ENCODE data around the gene CCNF.

CCNF gene

DNA sequence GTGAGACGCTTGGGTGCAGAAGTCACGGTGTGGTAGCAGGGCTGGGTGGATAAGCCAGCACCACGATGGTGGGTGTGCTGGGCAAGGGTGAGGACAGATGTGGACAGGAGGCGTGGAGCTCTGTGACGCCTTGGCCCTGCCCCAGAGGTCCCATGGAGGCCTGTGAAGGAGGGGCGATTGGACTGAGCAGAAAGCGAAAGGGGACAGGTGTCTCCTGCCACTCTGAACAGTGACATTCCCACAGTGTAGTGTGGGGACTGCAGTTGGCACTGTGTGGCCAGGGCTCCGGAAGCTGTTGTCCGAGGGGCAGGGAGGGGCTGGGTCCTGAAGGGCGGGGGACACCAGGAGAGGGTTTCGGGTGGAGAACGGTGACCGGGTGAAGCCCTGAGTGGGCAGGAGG lies 53.0 kb downstream of the CCNF start:
- no peak for DNase-seq (ENCODE audit: extremely low spot score)
- TF ChIP-seq FOXK2 (IDR thresholded peaks at IDR 0.05) = no peak
- no peak for TF ChIP-seq ZNF384 (IDR thresholded peaks at IDR 0.05)
- TF ChIP-seq SUZ12 (IDR thresholded peaks at IDR 0.05) = no peak
- TF ChIP-seq HDGF (IDR thresholded peaks at IDR 0.05; ENCODE audit: borderline replicate concordance) = no peak
- TF ChIP-seq NFRKB (IDR thresholded peaks at IDR 0.05) = no peak
- no peak for TF ChIP-seq LEF1 (IDR thresholded peaks at IDR 0.05; ENCODE audit: borderline replicate concordance)
- TF ChIP-seq SP1 (IDR thresholded peaks at IDR 0.05) = no peak
- no peak for TF ChIP-seq TARDBP (IDR thresholded peaks at IDR 0.05)
- no peak for TF ChIP-seq CTBP1 (IDR thresholded peaks at IDR 0.05; ENCODE audit: borderline replicate concordance)
- TF ChIP-seq FOXA1 (IDR thresholded peaks at IDR 0.05) = no peak
- no peak for TF ChIP-seq ARNT (IDR thresholded peaks at IDR 0.05)
- TF ChIP-seq ELF4 (IDR thresholded peaks at IDR 0.05) = no peak
- no peak for TF ChIP-seq BHLHE40 (IDR thresholded peaks at IDR 0.05; ENCODE audit: borderline replicate concordance)
- CTCF ChIA-PET = interaction anchor here (1.5 kb wide), 1 partner anchor 19 kb away, joined by 3 read pairs; no protein-coding TSS in a partner anchor
- POLR2A ChIA-PET = interaction anchor here (1.5 kb wide), 1 partner anchor 14 kb away, joined by 5 read pairs; no protein-coding TSS in a partner anchor

DNA sequence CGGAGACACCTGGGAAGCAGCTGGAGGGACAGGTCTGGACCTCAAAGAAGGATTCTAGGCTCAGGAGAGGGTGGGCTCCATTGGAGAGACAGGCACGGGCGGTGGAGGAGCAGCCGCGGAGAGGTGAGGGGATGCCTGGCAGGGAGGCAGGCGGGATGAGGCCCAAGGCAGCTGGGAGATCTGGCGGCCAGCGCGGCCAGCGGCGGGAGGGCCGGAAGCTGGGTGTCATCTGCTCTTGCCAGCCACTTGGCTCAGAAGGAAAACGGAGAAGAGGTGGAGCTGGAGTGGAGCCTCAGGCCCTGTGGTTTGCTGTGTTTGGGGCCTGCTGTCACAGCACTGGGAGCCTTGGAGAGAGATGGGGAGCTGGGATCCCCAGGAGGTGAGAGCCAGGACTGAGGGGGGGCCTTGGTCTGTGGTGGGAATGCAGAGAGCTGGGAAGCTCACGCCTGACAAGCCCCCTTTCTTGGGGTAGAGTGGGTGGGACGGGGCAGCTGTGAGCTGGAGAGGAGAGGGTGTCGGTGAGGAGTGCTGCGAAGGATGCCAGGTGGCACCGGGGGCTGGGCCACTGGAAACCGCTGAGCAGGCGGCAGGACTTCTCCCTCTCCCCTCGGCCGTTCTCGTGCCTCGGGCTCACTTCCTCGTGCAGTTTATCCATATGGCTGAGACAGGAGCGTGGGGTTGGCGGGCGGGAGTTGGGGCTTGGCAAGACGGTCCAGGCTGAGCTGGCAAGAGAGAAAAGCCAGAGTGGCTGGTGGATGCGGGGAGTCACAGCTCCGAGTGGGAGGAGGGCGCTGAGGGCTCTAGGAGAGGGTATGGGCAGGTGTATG lies 53.7 kb downstream of the CCNF start:
- no peak for TF ChIP-seq L3MBTL2 (conservative IDR thresholded peaks at IDR 0.05)
- no peak for TF ChIP-seq NFRKB (IDR thresholded peaks at IDR 0.05)
- TF ChIP-seq FOXA1 (IDR thresholded peaks at IDR 0.05) = no peak
- TF ChIP-seq, protein P1, sequence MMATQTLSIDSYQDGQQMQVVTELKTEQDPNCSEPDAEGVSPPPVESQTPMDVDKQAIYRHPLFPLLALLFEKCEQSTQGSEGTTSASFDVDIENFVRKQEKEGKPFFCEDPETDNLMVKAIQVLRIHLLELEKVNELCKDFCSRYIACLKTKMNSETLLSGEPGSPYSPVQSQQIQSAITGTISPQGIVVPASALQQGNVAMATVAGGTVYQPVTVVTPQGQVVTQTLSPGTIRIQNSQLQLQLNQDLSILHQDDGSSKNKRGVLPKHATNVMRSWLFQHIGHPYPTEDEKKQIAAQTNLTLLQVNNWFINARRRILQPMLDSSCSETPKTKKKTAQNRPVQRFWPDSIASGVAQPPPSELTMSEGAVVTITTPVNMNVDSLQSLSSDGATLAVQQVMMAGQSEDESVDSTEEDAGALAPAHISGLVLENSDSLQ (IDR thresholded peaks at IDR 0.05) = no peak
- no peak for TF ChIP-seq SUZ12 (IDR thresholded peaks at IDR 0.05)
- TF ChIP-seq ELF4 (IDR thresholded peaks at IDR 0.05) = no peak
- TF ChIP-seq SP1 (IDR thresholded peaks at IDR 0.05) = no peak
- TF ChIP-seq ARNT (IDR thresholded peaks at IDR 0.05) = no peak
- no peak for DNase-seq (ENCODE audit: extremely low spot score)
- ChIA-PET POLR2A (interaction anchor here (1.5 kb wide), 1 partner anchor 14 kb away, joined by 5 read pairs; no protein-coding TSS in a partner anchor), CTCF (interaction anchor here (0.9 kb wide), 1 partner anchor 19 kb away, joined by 6 read pairs; no protein-coding TSS in a partner anchor)

DNA sequence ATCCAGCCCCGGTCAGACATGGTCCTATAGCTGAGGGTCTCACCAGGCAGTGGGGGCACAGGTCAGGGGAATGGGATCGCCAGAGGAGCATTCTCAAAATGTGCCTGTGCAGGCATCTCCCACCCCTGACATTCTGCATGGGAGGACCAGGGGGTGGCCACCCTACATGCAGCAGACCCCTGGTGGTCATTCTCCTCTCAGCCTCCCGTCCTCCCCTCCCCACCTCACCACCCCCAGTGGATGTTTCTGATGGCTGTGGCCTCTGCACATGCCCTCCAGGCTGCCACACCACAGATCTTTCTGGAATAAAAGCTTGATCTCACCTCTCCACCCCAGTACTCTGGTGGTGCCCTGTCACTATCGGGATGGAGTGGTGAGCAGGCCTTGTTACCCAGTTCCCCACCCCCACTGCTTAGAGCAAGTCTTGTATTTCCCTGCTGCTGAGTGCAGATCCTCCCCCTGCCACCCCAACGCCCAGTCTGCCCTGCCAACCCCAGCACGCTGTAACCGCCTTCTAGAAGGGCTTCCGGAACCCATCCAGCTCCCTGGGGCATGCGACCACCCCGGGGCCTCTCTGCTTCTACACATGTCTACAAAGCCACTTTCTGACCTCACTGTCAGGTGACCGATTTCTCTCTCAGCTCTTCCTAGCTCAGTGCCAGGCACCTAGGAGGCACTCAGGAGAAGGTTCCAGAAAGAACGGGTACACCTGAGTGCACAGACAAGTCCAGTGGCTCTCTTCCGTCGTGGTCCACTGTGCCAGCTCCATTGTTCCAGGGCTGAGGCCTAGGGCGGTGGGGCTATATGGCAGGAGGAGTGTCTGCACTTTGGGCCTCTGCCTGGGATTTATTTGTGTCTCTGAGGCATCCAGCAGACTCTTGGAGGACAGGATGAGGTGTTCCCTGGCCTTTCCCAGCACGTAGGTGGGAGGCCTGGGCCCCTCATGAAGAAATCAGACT lies 55.0 kb downstream of the CCNF start:
- ChIA-PET POLR2A (interaction anchor here (1.0 to 1.3 kb wide), 2 partner anchors 13 to 17 kb away, joined by 3 read pairs; partner anchors contain the start of gene NTN3), CTCF (interaction anchor here (1.0 kb wide), 1 partner anchor 17 kb away, joined by 3 read pairs; no protein-coding TSS in a partner anchor)
- TF ChIP-seq ZNF384 (IDR thresholded peaks at IDR 0.05) (no peak), SP1 (IDR thresholded peaks at IDR 0.05) (no peak), FOXK2 (IDR thresholded peaks at IDR 0.05) (no peak), NFRKB (IDR thresholded peaks at IDR 0.05) (no peak), FOXM1 (IDR thresholded peaks at IDR 0.05; ENCODE audit: borderline replicate concordance) (no peak), BHLHE40 (IDR thresholded peaks at IDR 0.05; ENCODE audit: borderline replicate concordance) (no peak), ELF4 (IDR thresholded peaks at IDR 0.05) (no peak), HDGF (IDR thresholded peaks at IDR 0.05; ENCODE audit: borderline replicate concordance) (no peak), L3MBTL2 (conservative IDR thresholded peaks at IDR 0.05) (no peak)
- TF ChIP-seq, protein P1 (IDR thresholded peaks at IDR 0.05) = no peak
- no peak for DNase-seq (ENCODE audit: extremely low spot score)

DNA sequence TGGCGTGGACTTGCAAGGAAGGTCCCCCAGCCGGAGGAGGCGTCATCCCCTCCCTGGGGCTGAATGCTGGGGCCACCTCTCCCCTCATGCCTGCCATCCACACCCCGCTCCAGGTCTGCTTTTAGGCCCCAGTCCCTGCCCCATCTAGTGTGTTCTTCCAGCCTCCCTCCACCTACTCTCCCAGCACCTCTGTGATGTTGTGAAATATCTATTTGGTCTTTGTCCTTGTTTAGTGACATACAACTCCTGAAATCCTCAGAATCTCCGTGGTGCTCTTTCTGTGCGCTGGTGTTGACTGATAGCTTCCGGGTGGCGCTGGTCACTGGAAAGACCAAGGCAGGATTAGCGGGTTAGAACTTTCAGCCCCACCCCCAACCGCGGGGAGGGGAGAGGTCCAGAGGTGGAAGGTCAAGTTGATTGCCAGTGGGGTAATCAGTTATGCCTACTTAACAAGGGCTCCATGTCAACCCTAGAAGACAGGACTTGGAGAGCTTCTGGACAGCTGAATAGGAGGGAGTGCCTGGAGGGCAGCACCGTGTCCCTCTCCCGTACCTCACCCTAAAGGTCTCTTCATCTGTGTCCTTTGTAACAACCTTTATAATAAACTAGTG lies 55.8 kb downstream of the CCNF start:
- DNase-seq (ENCODE audit: extremely low spot score) = no peak
- TF ChIP-seq ELF4 (IDR thresholded peaks at IDR 0.05) = no peak
- no peak for TF ChIP-seq CTBP1 (IDR thresholded peaks at IDR 0.05; ENCODE audit: borderline replicate concordance)
- TF ChIP-seq SP1 (IDR thresholded peaks at IDR 0.05) = no peak
- TF ChIP-seq FOXM1 (IDR thresholded peaks at IDR 0.05; ENCODE audit: borderline replicate concordance) = no peak
- TF ChIP-seq L3MBTL2 (conservative IDR thresholded peaks at IDR 0.05) = no peak
- TF ChIP-seq HDGF (IDR thresholded peaks at IDR 0.05; ENCODE audit: borderline replicate concordance) = no peak
- TF ChIP-seq TARDBP (IDR thresholded peaks at IDR 0.05) = no peak
- TF ChIP-seq LEF1 (IDR thresholded peaks at IDR 0.05; ENCODE audit: borderline replicate concordance) = no peak
- no peak for TF ChIP-seq ARNT (IDR thresholded peaks at IDR 0.05)
- no peak for TF ChIP-seq FOXA1 (IDR thresholded peaks at IDR 0.05)
- TF ChIP-seq FOXK2 (IDR thresholded peaks at IDR 0.05) = no peak
- TF ChIP-seq, protein P1 (IDR thresholded peaks at IDR 0.05) = no peak
- no peak for TF ChIP-seq BHLHE40 (IDR thresholded peaks at IDR 0.05; ENCODE audit: borderline replicate concordance)
- no peak for TF ChIP-seq SUZ12 (IDR thresholded peaks at IDR 0.05)
- TF ChIP-seq ZNF384 (IDR thresholded peaks at IDR 0.05) = no peak
- no peak for TF ChIP-seq NFRKB (IDR thresholded peaks at IDR 0.05)

More for the DNA sequence above, 55.8 kb downstream of the CCNF start:
- CTCF ChIA-PET = no interaction called here
- POLR2A ChIA-PET = interaction anchor here (1.0 to 1.3 kb wide), 2 partner anchors 14 to 18 kb away, joined by 3 read pairs; partner anchors contain the start of gene NTN3
